ENCODE measurements around the gene C4orf36. TPM values are rescaled to one million over a fixed set of nuclear protein-coding genes. Genes with fewer than 3 reads are reported as not detected.
A peak's percentile ranks its signal among the peaks of the same experiment; 100 is the strongest.

The C4orf36 gene
- total RNA-seq, 4 donors from 2014 or later: 2.3 to 5.3 (median 3.5) TPM; not detected in 1

- H3K27ac ChIP-seq: peak overlapping the region in 1 of 3 donors; percentile 32
- H3K4me3 ChIP-seq (replicated peaks in 1 of 3): no peak overlapping the region
- WGBS, 2 donors: 79 to 83% methylated on average over 4 of the region's 4 CpGs
Measured at GRCh38 chr4:86847571-86847970, 44.7 kb downstream of the C4orf36 start.

DNA sequence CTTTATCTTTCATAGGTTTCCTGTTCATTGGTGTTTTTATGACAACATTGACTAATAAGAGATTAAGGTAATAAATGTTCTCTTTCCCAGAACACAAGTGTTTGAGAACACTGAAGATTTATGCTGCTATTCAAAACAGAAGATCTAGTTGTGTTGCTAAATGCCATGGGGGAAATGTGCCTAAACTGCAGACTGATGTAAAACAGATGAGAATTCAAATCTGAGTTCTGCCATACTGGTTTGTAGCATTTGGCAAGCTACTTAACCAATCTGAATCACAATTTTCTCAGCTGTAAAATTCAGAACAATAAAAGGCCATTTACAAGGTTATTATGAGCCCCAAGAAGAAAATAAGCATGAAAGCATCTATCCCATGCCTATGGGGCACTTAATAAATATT is 45.3 kb downstream of the C4orf36 start:
- no peaks in the 10 kb centered on the region for H3K9me3 ChIP-seq
- no peak for DNase-seq
- intact Hi-C loops (cut with DNase I): no loop called here
- TF ChIP-seq POLR2A (IDR thresholded peaks at IDR 0.05) (no peak), CTCF (IDR thresholded peaks at IDR 0.05) (no peak)
- H3K27ac ChIP-seq: peak overlapping the region in 1 of 3 donors; percentile 32
- no peak overlapping the region for H3K4me3 ChIP-seq (replicated peaks in 1 of 3)
- H3K4me1 ChIP-seq: peaks cover 6 to 17% of the 10 kb centered on the region in 2 donors
- H3K36me3 ChIP-seq: no peaks in the 10 kb centered on the region
- H3K27me3 ChIP-seq: no peaks in the 10 kb centered on the region

More at GRCh38 chr4:86847571-86847970, 44.7 kb downstream of the C4orf36 start:
- Histone ChIP-seq H3K36me3 (no peaks in the 10 kb centered on the region), H3K4me1 (peaks cover 6 to 17% of the 10 kb centered on the region in 2 donors), H3K27me3 (no peaks in the 10 kb centered on the region), H3K9me3 (no peaks in the 10 kb centered on the region)
- DNase-seq: no peak
- TF ChIP-seq CTCF (IDR thresholded peaks at IDR 0.05): no peak
- TF ChIP-seq POLR2A (IDR thresholded peaks at IDR 0.05): no peak
- intact Hi-C loops (cut with DNase I): no loop called here

- H3K36me3 ChIP-seq: no peaks in the 10 kb centered on the region
- no peak overlapping the region for H3K27ac ChIP-seq
- TF ChIP-seq CTCF (IDR thresholded peaks at IDR 0.05): no peak
- no peak for TF ChIP-seq POLR2A (IDR thresholded peaks at IDR 0.05)
- 81 to 86% methylated on average over 5 of the region's 5 CpGs for WGBS, 2 donors
- intact Hi-C loops (cut with DNase I): no loop called here
- H3K9me3 ChIP-seq: no peaks in the 10 kb centered on the region
- H3K27me3 ChIP-seq: no peaks in the 10 kb centered on the region
- DNase-seq: no peak
- peaks cover 6 to 17% of the 10 kb centered on the region in 2 donors for H3K4me1 ChIP-seq
- H3K4me3 ChIP-seq (replicated peaks in 1 of 3): no peak overlapping the region
Measured at GRCh38 chr4:86845593-86845992, 46.6 kb downstream of the C4orf36 start.

- Histone ChIP-seq H3K4me1 (no peaks in the 10 kb centered on the region), H3K4me3 (replicated peaks in 1 of 3) (no peak overlapping the region), H3K27ac (no peak overlapping the region), H3K9me3 (no peaks in the 10 kb centered on the region), H3K36me3 (no peaks in the 10 kb centered on the region), H3K27me3 (no peaks in the 10 kb centered on the region)
- no peak for TF ChIP-seq POLR2A (IDR thresholded peaks at IDR 0.05)
- no peak for TF ChIP-seq CTCF (IDR thresholded peaks at IDR 0.05)
- intact Hi-C loops (cut with DNase I): no loop called here
- WGBS, 2 donors: 61 to 63% methylated on average over 1 of the region's 1 CpG
- DNase-seq: no peak
Measured at GRCh38 chr4:86841309-86841708, 50.9 kb downstream of the C4orf36 start.

DNA sequence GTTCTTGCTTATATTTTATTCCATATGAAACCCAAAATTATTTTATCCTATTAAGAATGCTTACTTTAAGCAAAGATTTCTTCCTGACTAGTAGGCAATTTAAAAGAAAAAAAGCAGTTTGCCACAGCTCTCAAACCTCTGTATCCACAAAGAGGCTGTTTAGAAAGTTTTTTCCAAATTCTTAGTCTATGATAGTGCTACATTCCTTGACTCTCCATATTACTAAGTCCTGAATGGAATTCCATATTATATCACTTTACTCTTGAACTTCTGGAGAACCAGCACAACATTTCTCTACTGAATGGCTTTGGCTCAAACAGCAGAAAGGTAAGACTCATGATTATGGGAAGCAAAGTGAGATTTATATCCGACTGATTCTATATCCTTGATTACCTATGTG is 51.4 kb downstream of the C4orf36 start:
- Histone ChIP-seq H3K27ac (no peak overlapping the region), H3K27me3 (no peaks in the 10 kb centered on the region), H3K4me3 (replicated peaks in 1 of 3) (no peak overlapping the region), H3K36me3 (no peaks in the 10 kb centered on the region), H3K9me3 (no peaks in the 10 kb centered on the region), H3K4me1 (no peaks in the 10 kb centered on the region)
- DNase-seq: no peak
- WGBS, 2 donors: 39 to 45% methylated on average over 1 of the region's 1 CpG
- intact Hi-C loops (cut with DNase I): no loop called here
- TF ChIP-seq CTCF (IDR thresholded peaks at IDR 0.05) (no peak), POLR2A (IDR thresholded peaks at IDR 0.05) (no peak)
